Measurements from ENCODE around the gene CCDC83.

Gene CCDC83

GRCh38 chr11:85930879-85931366 lies 75.7 kb downstream of the CCDC83 start:
- TF ChIP-seq FOXP2 (optimal IDR thresholded peaks at IDR 0.05; ENCODE audit: borderline replicate concordance, extremely low read depth, extremely low read length, insufficient read depth): no peak
- TF ChIP-seq TAF1 (IDR thresholded peaks at IDR 0.05; ENCODE audit: borderline replicate concordance, insufficient read depth, low read length): no peak
- TF ChIP-seq SIN3A (IDR thresholded peaks at IDR 0.05; ENCODE audit: borderline replicate concordance, insufficient read depth, low read length): no peak
- no peak for TF ChIP-seq POLR2AphosphoS5 (IDR thresholded peaks at IDR 0.05; ENCODE audit: low read depth, low read length)
- no peak for TF ChIP-seq REST (IDR thresholded peaks at IDR 0.05; ENCODE audit: insufficient read depth in 1 of 2, low read depth in 2 of 2, low read length in 2 of 2)

GRCh38 chr11:85934596-85935169 lies 79.5 kb downstream of the CCDC83 start:
- TF ChIP-seq FOXP2 (optimal IDR thresholded peaks at IDR 0.05; ENCODE audit: borderline replicate concordance, extremely low read depth, extremely low read length, insufficient read depth): no peak
- TF ChIP-seq TAF1 (IDR thresholded peaks at IDR 0.05; ENCODE audit: borderline replicate concordance, insufficient read depth, low read length): no peak
- no peak for TF ChIP-seq POLR2AphosphoS5 (IDR thresholded peaks at IDR 0.05; ENCODE audit: low read depth, low read length)
- no peak for TF ChIP-seq SIN3A (IDR thresholded peaks at IDR 0.05; ENCODE audit: borderline replicate concordance, insufficient read depth, low read length)
- TF ChIP-seq REST (IDR thresholded peaks at IDR 0.05; ENCODE audit: insufficient read depth in 1 of 2, low read depth in 2 of 2, low read length in 2 of 2): no peak

GRCh38 chr11:85935751-85936150 lies 80.6 kb downstream of the CCDC83 start:
- no peak for TF ChIP-seq SIN3A (IDR thresholded peaks at IDR 0.05; ENCODE audit: borderline replicate concordance, insufficient read depth, low read length)
- no peak for TF ChIP-seq FOXP2 (optimal IDR thresholded peaks at IDR 0.05; ENCODE audit: borderline replicate concordance, extremely low read depth, extremely low read length, insufficient read depth)
- TF ChIP-seq REST (IDR thresholded peaks at IDR 0.05; ENCODE audit: insufficient read depth in 1 of 2, low read depth in 2 of 2, low read length in 2 of 2): no peak
- TF ChIP-seq TAF1 (IDR thresholded peaks at IDR 0.05; ENCODE audit: borderline replicate concordance, insufficient read depth, low read length): no peak
- no peak for TF ChIP-seq POLR2AphosphoS5 (IDR thresholded peaks at IDR 0.05; ENCODE audit: low read depth, low read length)

- TF ChIP-seq SIN3A (IDR thresholded peaks at IDR 0.05; ENCODE audit: borderline replicate concordance, insufficient read depth, low read length): no peak
- TF ChIP-seq FOXP2 (optimal IDR thresholded peaks at IDR 0.05; ENCODE audit: borderline replicate concordance, extremely low read depth, extremely low read length, insufficient read depth): no peak
- no peak for TF ChIP-seq TAF1 (IDR thresholded peaks at IDR 0.05; ENCODE audit: borderline replicate concordance, insufficient read depth, low read length)
- TF ChIP-seq REST (IDR thresholded peaks at IDR 0.05; ENCODE audit: insufficient read depth in 1 of 2, low read depth in 2 of 2, low read length in 2 of 2): no peak
- TF ChIP-seq POLR2AphosphoS5 (IDR thresholded peaks at IDR 0.05; ENCODE audit: low read depth, low read length): no peak
Observed at GRCh38 chr11:85937835-85938234, 82.7 kb downstream of the CCDC83 start.
